ENCODE data around the gene WDR64. TPM values are rescaled to one million over a fixed set of nuclear protein-coding genes. Genes with fewer than 3 reads are reported as not detected.

The WDR64 gene
- total RNA-seq, 1 experiment from 2014 or later = not detected

DNA sequence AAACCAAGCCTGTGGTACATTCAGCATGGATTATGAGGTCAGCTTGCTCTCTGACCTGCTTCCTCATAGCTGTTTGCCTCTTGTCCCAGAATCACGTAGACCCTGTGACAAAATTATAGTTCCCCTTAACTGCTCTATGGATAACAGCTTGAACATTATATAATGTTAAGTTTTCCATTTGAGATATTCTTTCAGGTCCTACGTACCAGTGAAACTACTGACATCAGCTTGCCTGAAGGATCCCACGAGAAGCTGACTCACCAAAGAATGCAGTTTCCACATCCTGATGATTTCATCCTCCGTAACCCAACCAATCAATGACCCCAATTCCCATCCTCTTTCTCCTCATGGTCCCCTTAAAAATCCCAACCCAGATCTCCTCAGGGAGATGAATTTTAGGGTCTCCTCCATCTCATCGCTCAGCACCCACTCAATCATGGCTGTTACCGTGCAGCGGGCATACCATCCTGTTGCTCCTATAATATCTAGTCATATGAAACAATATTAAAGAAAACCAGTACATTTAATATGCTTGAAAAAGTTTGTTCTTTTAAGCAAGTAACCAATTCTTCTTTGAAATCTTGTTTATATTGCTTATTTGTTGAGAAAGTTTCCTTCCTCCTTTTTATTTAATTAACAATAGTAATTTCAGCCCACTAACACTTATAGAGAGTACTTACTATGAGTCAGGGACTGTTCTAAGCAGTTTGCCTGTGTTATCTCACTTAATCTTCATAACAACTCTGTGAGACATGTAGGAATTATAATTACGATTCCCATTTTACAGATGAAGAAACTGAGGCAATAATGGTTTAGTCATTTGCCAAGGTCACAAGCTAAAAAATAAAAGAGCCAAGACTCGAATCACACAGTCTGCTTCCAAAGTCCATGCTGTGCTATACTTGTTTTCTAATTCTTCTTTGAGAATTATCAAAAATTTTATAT, 39.3 kb upstream of the WDR64 start:
- H3K36me3 ChIP-seq (ENCODE audit: control insufficient read depth, insufficient read depth, low read length) = no peaks in the 10 kb centered on the region
- H3K27me3 ChIP-seq (replicated peaks; ENCODE audit: control insufficient read depth, insufficient read depth, low read length) = no peaks in the 10 kb centered on the region
- no peak for DNase-seq
- POLR2A ChIA-PET = no interaction called here
- Mint-ChIP-seq H3K4me3 (ENCODE audit: unreplicated experiment) (no peak overlapping the region), H3K36me3 (ENCODE audit: insufficient read depth, unreplicated experiment) (no peaks in the 10 kb centered on the region), H3K27ac (ENCODE audit: unreplicated experiment) (no peak overlapping the region), H3K4me1 (ENCODE audit: low read depth, unreplicated experiment) (peaks cover 21% of the 10 kb centered on the region), H3K9me3 (ENCODE audit: unreplicated experiment) (no peaks in the 10 kb centered on the region), H3K27me3 (ENCODE audit: insufficient read depth, unreplicated experiment) (no peaks in the 10 kb centered on the region)
- no peak for TF ChIP-seq CTCF (IDR thresholded peaks at IDR 0.05; ENCODE audit: insufficient read depth in 1 of 2, low read depth in 1 of 2, low read length in 1 of 2, severe bottlenecking in 1 of 2, unreplicated experiment in 1 of 2)
- intact Hi-C loops (cut with micrococcal nuclease; ENCODE audit: unreplicated experiment) = loop anchor here (5.0 kb wide), 1 partner anchor 374 kb away; no protein-coding TSS in a partner anchor
- CTCF ChIA-PET = interaction anchor here (0.6 kb wide), 1 partner anchor 12 kb away, joined by 3 read pairs; no protein-coding TSS in a partner anchor
- no TSS peak for BruUV-seq (replicated peaks)
- H3K4me1 ChIP-seq = peaks cover 14% of the 10 kb centered on the region
- no peaks in the 10 kb centered on the region for H3K9me3 ChIP-seq
- H3K4me3 ChIP-seq (ENCODE audit: low read depth, low read length) = no peak overlapping the region

DNA sequence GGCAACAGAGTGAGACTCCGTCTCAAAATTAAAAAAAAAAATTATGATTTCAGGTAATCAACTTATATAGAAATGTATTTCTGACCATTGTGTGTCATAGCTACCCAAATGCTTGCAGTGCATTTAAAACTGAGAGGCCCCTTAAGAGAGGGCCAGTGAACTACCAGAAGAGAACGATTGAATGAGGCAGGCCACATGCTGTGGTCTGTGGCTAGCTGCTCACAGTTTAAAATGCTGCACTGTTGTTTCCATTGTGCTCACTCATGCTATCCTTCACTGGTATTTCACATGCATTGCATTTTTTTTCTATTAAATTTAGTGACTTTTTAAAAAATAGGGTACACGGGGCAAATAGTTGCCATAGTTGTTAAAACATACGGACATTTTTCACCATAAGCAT, 37.9 kb upstream of the WDR64 start:
- Mint-ChIP-seq H3K4me3 (ENCODE audit: unreplicated experiment) (no peak overlapping the region), H3K27ac (ENCODE audit: unreplicated experiment) (no peak overlapping the region), H3K27me3 (ENCODE audit: insufficient read depth, unreplicated experiment) (no peaks in the 10 kb centered on the region), H3K4me1 (ENCODE audit: low read depth, unreplicated experiment) (peaks cover 21% of the 10 kb centered on the region), H3K9me3 (ENCODE audit: unreplicated experiment) (no peaks in the 10 kb centered on the region), H3K36me3 (ENCODE audit: insufficient read depth, unreplicated experiment) (no peaks in the 10 kb centered on the region)
- intact Hi-C loops (cut with micrococcal nuclease; ENCODE audit: unreplicated experiment) = loop anchor here (5.0 kb wide), 1 partner anchor 373 kb away; no protein-coding TSS in a partner anchor
- no peak for DNase-seq
- H3K4me3 ChIP-seq (ENCODE audit: low read depth, low read length) = no peak overlapping the region
- no TSS peak for BruUV-seq (replicated peaks)
- no peak for TF ChIP-seq CTCF (IDR thresholded peaks at IDR 0.05; ENCODE audit: insufficient read depth in 1 of 2, low read depth in 1 of 2, low read length in 1 of 2, severe bottlenecking in 1 of 2, unreplicated experiment in 1 of 2)
- peaks cover 14% of the 10 kb centered on the region for H3K4me1 ChIP-seq
- no peaks in the 10 kb centered on the region for H3K9me3 ChIP-seq
- ChIA-PET POLR2A (no interaction called here), CTCF (no interaction called here)
- H3K27me3 ChIP-seq (replicated peaks; ENCODE audit: control insufficient read depth, insufficient read depth, low read length) = no peaks in the 10 kb centered on the region
- H3K36me3 ChIP-seq (ENCODE audit: control insufficient read depth, insufficient read depth, low read length) = no peaks in the 10 kb centered on the region

DNA sequence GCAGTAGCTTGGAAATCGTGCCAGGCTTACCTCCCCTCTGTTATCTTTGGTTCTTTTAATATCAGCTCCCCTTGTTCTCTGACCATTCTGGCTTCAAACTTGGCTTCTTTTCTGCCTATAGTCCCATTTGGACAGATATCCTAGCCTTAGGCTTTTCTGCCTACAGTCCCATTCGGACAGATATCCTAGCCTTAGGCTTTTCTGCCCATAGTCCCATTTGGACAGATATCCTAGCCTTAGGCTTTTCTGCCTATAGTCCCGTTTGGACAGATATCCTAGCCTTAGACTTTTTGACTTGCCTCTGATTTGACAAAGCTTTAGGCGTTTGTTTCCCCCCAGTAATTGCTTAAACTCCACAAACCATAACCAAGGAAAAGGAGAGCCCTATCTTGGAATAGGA, 37.5 kb upstream of the WDR64 start:
- TF ChIP-seq CTCF (IDR thresholded peaks at IDR 0.05; ENCODE audit: insufficient read depth in 1 of 2, low read depth in 1 of 2, low read length in 1 of 2, severe bottlenecking in 1 of 2, unreplicated experiment in 1 of 2) = no peak
- Histone ChIP-seq H3K27me3 (replicated peaks; ENCODE audit: control insufficient read depth, insufficient read depth, low read length) (no peaks in the 10 kb centered on the region), H3K36me3 (ENCODE audit: control insufficient read depth, insufficient read depth, low read length) (no peaks in the 10 kb centered on the region), H3K4me1 (peaks cover 14% of the 10 kb centered on the region), H3K4me3 (ENCODE audit: low read depth, low read length) (no peak overlapping the region), H3K9me3 (no peaks in the 10 kb centered on the region)
- Mint-ChIP-seq H3K4me1 (ENCODE audit: low read depth, unreplicated experiment) (peaks cover 21% of the 10 kb centered on the region), H3K36me3 (ENCODE audit: insufficient read depth, unreplicated experiment) (no peaks in the 10 kb centered on the region), H3K27ac (ENCODE audit: unreplicated experiment) (no peak overlapping the region), H3K4me3 (ENCODE audit: unreplicated experiment) (no peak overlapping the region), H3K27me3 (ENCODE audit: insufficient read depth, unreplicated experiment) (no peaks in the 10 kb centered on the region), H3K9me3 (ENCODE audit: unreplicated experiment) (no peaks in the 10 kb centered on the region)
- intact Hi-C loops (cut with micrococcal nuclease; ENCODE audit: unreplicated experiment) = loop anchor here (5.0 kb wide), 1 partner anchor 373 kb away; no protein-coding TSS in a partner anchor
- BruUV-seq (replicated peaks) = no TSS peak
- ChIA-PET CTCF (no interaction called here), POLR2A (no interaction called here)
- DNase-seq = no peak

Measured in Caco-2 (cell line).